ENCODE measurements around the gene NKAPL. TPM values are rescaled to one million over a fixed set of nuclear protein-coding genes. Genes with fewer than 3 reads are reported as not detected.

NKAPL gene
- total and polyA plus RNA-seq, 2 of the 8 experiments (the other 6 are each of a cell fraction or from before 2014, with no cell fraction given) = 0.08 TPM; not detected in 1

GRCh38 chr6:28212510-28213212, 46.4 kb upstream of the NKAPL start (continued):
- TF ChIP-seq CTCF (IDR thresholded peaks at IDR 0.05; ENCODE audit: control extremely low read depth in 1 of 3, insufficient read depth in 1 of 3, low read depth in 1 of 3, low read length in 3 of 3) = no peak
- TF ChIP-seq JUN (IDR thresholded peaks at IDR 0.05; ENCODE audit: low read depth, low read length) = no peak
- no peak for TF ChIP-seq TAF1 (IDR thresholded peaks at IDR 0.05; ENCODE audit: low read depth, low read length)

Measured in H1 (cell line).